HG03354 (cell line): Measurements from ENCODE around the gene IL17RD.
A peak's percentile ranks its signal among the peaks of the same experiment; 100 is the strongest.

ENCODE experiments used
- ATAC-seq: cut with Tn5 transposase; IDR thresholded peaks from one replicate; pipeline ENCODE4 v1.9.1; 2021; ENCODE audit warnings: mild to moderate bottlenecking; ENCODE audit not compliant: unreplicated experiment, poor library complexity, severe bottlenecking

Gene IL17RD

GRCh38 chr3:57164657-57165573 lies at the start of gene IL17RD:
IL17RD (minus strand) TSS chr3:57165353; CDS start chr3:57165286, 67 bp downstream.
- ATAC-seq = peak; percentile 41

- ATAC-seq = peak; percentile 47
Measured at GRCh38 chr3:57206423-57206822, 41.3 kb upstream of the IL17RD start.

- ATAC-seq = no peak
Measured at GRCh38 chr3:57199895-57200297, 34.7 kb upstream of the IL17RD start, which contains the start of gene HESX1. HESX1 (minus strand) TSS chr3:57199978; CDS start chr3:57199918, 60 bp downstream.

GRCh38 chr3:57194641-57195040 lies 29.5 kb upstream of the IL17RD start:
- ATAC-seq = no peak

- ATAC-seq = no peak
Measured at GRCh38 chr3:57192028-57192427, 26.9 kb upstream of the IL17RD start.

GRCh38 chr3:57184526-57184925 lies 19.4 kb upstream of the IL17RD start:
- no peak for ATAC-seq

GRCh38 chr3:57179580-57180410 lies 14.6 kb upstream of the IL17RD start:
- no peak for ATAC-seq

- ATAC-seq = no peak
Measured at GRCh38 chr3:57176045-57176444, 10.9 kb upstream of the IL17RD start.

DNA sequence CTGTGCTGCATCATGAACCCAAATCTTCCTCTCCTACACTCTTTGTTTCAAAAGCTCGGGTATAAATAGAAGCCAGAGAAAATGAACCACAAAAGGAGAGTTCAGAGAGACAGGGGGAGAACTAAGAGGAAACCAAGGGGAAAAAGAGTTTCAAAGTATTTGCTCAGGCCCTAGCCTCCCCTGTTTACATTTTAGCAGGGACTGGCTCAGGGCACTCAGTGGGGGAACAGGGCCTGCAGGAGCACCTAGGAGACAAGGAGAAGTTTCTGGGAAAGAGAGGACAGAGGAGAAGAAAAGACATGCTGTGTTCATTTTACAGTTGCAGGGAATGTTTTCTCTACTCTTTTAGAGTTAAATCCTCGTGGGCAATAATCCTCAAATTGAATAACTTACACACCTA lies 8.5 kb upstream of the IL17RD start:
- ATAC-seq = no peak

DNA sequence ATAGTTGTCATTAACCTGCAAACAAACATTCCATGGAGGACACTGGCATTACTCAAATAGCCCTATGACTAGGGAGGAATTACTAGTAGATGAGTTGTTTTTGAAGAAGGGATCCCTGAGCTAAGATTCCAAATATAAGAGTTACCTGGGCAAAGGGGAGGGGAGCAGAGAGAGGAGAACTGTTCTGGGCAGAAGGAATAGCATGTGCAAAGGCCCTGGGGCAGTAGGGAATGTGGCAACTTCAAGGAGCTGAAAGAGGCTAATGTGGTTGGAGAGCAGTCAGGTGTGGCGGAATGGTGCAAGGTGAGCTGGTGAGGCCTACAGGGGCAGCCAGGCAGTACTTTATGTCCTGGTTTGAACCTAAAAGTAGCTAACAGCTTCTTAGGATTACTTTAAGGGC lies 5.8 kb upstream of the IL17RD start:
- no peak for ATAC-seq

DNA sequence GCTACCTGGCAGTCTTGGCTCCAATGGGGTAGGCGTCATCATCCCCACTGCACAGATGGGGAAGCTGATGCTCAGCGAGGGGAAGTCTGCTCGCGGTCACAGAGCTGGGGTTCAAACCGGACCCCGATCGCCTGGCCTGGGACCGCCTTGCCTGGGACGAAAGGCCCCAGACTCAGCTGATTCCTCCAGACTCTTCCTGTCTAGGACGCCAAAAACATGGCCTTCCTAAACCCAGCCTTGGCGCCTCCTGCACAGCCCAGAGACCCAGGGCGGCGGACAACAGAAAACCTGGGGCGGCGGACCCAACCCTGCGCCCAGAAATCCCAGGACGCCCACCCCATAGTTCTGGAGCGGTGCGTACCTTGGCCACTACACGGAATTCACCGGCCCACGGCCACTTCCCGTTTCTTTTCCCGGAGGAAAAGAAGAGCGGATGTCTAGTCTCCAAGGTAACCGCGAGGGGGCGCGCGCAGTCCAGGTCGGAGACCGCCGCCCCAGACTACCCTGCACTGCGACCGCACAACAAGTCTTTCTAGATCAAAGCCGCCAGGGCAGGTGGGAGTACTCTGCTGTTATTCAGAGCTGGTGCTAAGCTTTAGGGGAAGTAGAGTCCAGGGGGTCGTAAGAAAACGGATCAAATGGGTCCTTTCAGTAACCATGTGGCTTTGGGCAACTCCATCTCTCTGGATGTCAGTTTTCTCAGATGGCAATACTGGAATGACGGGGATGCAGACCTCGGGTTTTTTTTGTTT lies 4.9 kb upstream of the IL17RD start:
- peak; percentile 75 for ATAC-seq

GRCh38 chr3:57169108-57169507 lies 4.0 kb upstream of the IL17RD start:
- no peak for ATAC-seq

GRCh38 chr3:57168151-57168550 lies 3.0 kb upstream of the IL17RD start:
- no peak for ATAC-seq

DNA sequence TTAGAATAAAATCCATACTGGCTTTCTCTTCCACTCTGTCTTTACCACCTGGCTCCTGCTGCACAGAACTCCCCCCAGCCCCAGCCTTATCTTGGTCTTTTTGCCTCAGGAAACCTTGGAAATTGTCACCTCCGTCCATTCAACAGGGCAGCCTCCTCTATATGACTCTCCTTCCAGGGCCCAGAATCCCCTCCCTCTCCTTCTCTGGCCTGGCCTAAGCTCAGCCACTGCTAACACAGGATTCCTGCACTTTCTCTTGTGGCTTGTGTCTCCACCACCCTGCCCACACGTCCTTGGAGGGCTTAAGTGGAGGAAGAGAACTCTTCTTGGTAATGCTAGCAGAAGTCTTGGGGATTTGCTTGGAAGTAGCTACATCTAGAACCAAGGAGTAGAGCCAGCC lies 1.5 kb upstream of the IL17RD start:
- no peak for ATAC-seq

DNA sequence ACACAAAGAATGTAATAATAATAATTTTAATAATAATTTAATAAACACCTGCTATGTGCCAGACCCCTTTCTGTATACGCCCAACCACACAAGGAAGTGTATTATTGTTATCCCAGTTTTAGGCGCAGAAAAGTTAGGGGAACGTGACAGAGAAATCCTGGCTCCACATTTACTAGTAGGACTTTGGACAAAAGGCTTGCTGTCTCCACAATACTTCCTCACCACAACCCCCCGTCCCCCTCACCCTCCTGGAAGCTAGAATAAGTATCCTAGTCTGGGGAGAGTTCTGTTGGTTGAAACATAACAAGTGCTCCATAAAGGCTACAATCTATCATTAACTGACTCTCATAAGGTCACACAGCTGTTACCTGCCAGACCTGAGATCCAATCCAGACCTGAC lies 488 bp upstream of the IL17RD start:
- ATAC-seq = no peak

DNA sequence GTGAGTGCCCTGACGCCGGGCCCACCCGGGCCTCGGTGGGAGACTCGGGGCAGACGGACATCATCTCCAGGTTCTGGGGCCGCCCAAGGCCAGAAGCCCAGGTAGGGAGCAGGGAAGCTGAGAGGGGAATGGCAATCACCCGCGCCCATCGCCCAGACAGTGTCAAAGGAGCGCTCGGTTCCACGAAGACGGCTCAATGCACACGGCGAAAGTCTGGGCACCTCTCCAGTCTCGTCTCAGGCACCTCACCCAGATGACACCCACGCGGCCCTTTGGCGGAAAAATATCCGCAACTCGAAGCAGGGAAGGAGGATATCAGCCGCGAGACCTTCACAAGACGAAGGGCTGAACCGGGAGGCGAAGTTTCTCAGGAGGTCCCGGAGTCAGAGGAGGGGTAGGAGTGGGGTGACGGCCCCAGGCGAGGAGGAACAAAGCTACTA lies 916 bp downstream of the IL17RD start:
- peak; percentile 18 for ATAC-seq

DNA sequence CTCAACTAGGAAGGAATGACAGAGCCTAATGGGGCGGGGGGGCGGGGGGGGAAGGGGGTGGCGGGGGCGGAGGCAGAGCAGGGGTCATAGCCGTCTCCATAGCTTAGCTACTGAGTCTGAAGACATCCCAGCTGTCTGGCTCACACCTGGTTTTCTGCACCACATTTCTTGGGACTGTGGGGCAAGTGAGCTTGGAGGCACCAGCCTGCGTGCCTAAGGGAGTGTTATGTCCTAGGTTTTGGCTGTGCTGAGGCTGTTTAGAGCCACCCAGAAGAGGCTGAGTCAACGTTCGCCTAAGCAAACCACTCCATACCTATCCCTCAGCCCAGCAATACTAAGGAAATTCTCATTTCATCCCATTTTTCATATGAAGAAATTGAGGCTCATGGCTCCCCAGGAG lies 1.4 kb downstream of the IL17RD start:
- ATAC-seq = no peak

DNA sequence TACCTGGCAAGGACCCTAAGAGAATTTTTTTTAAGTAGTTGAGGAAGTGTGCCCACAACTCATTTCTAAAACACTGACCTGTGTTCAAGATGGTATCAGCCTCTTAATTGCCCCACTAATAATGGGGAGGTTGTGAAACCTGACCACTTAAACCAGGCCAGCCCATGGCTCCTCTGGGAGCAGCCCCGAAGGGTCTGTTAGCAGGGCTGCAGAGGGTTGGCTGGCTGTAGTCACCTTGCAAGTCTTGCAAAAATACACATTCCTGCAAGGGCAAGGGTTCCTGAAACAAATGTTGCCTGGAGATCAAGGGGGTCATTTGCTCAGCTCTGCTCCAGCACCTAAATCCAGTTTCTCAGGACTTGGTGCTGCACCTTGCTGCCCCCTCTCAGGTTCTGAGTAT lies 3.2 kb downstream of the IL17RD start:
- no peak for ATAC-seq

- no peak for ATAC-seq
Measured at GRCh38 chr3:57160765-57161538, 4.2 kb downstream of the IL17RD start.
